Hepatocyte (in vitro differentiated cells): ENCODE measurements around the gene GLP1R. TPM values are rescaled to one million over a fixed set of nuclear protein-coding genes. Genes with fewer than 3 reads are reported as not detected.
A peak's percentile ranks its signal among the peaks of the same experiment; 100 is the strongest.

Experiments
- DNase-seq: peaks from one replicate; pipeline ENCODE4 v3.0.0-alpha.2; 2016; ENCODE audit warnings: low spot score
- H2AFZ ChIP-seq: fragments of 200-600 bp; sonication (generic); 2 replicates; pipeline ENCODE4 v1.6.0; 2016; ENCODE audit warnings: antibody characterized with exemption, mild to moderate bottlenecking
- H3K27ac ChIP-seq: fragments of 200-600 bp; sonication (generic); 2 replicates; pipeline ENCODE4 v1.5.1; 2016; ENCODE audit warnings: mild to moderate bottlenecking
- H3K27me3 ChIP-seq: fragments of 200-600 bp; sonication (generic); 2 replicates; pipeline ENCODE4 v1.6.1; 2016
- H3K36me3 ChIP-seq: fragments of 200-600 bp; sonication (generic); replicated peaks from 2 replicates; pipeline ENCODE4 v1.5.1; 2016; ENCODE audit warnings: low read depth; ENCODE audit not compliant: insufficient read depth
- H3K4me1 ChIP-seq: fragments of 200-600 bp; sonication (generic); 2 replicates; pipeline ENCODE4 v1.5.1; 2016; ENCODE audit warnings: mild to moderate bottlenecking, moderate library complexity; ENCODE audit not compliant: insufficient read depth
- H3K4me2 ChIP-seq: fragments of 200-600 bp; sonication (generic); 2 replicates; pipeline ENCODE4 v1.6.0; 2016
- H3K4me3 ChIP-seq: fragments of 200-600 bp; sonication (generic); 2 replicates; pipeline ENCODE4 v1.5.1; 2016; ENCODE audit warnings: mild to moderate bottlenecking
- H3K79me2 ChIP-seq: fragments of 200-600 bp; sonication (generic); 2 replicates; pipeline ENCODE4 v1.6.0; 2017; ENCODE audit warnings: mild to moderate bottlenecking
- H3K9me2 ChIP-seq: fragments of 200-600 bp; sonication (generic); replicated peaks from 2 replicates; pipeline ENCODE4 v1.6.0; 2017; ENCODE audit warnings: mild to moderate bottlenecking; ENCODE audit not compliant: insufficient read depth
- H3K9me3 ChIP-seq: fragments of 200-600 bp; sonication (generic); 2 replicates; pipeline ENCODE4 v1.5.1; 2016; ENCODE audit warnings: low read depth, mild to moderate bottlenecking
- H4K20me1 ChIP-seq: fragments of 200-600 bp; sonication (generic); 2 replicates; pipeline ENCODE4 v1.6.0; 2016; ENCODE audit warnings: mild to moderate bottlenecking; ENCODE audit not compliant: insufficient read depth, poor library complexity, severe bottlenecking
- EZH2 ChIP-seq: fragments of 200-600 bp; sonication (generic); IDR thresholded peaks from 2 replicates; pipeline ENCODE4 v1.6.1; 2016; ENCODE audit warnings: antibody characterized with exemption, mild to moderate bottlenecking, borderline replicate concordance
- EZH2phosphoT487 ChIP-seq: fragments of 200-600 bp; sonication (generic); IDR thresholded peaks from one replicate; pipeline ENCODE4 v1.6.1; 2018; ENCODE audit warnings: antibody characterized with exemption, mild to moderate bottlenecking, low read depth, moderate library complexity; ENCODE audit not compliant: unreplicated experiment, severe bottlenecking
- WGBS: methylation state at CpG from one replicate; pipeline ENCODE4 v1.1.6; 2016; ENCODE audit warnings: low lambda C conversion rate; ENCODE audit errors: missing lambda C conversion rate; 5-methylcytosine and 5-hydroxymethylcytosine counted together
- polyA plus RNA-seq: library from polyadenylated mRNA; unstranded; fragments of >200 nt; fragmentation: Nextera tagmentation; extraction: Ambion mirVana; gene quantifications from 2 replicates; pipeline ENCODE4 v1.2.1, GENCODE V29; 2016
- total RNA-seq: library from RNA; depleted of rRNA; stranded (reverse); fragments of >200 nt; gene quantifications from 2 replicates; pipeline ENCODE4 v1.2.3, GENCODE V29; 2014
- TF ChIP-seq, protein P1 (sequence below): fragments of 200-600 bp; sonication (generic); IDR thresholded peaks from 2 replicates; pipeline ENCODE4 v1.5.1; 2016; ENCODE audit warnings: antibody characterized with exemption, mild to moderate bottlenecking; ENCODE audit not compliant: poor library complexity

The GLP1R gene
- total and polyA plus RNA-seq, 2 experiments from 2014 or later: 0.30 TPM; not detected in 1

GRCh38 chr6:39095578-39095977, 47.0 kb downstream of the GLP1R start:
- no peaks in the 10 kb centered on the region for H3K79me2 ChIP-seq
- no peaks in the 10 kb centered on the region for H3K4me1 ChIP-seq
- H3K27me3 ChIP-seq: no peaks in the 10 kb centered on the region
- H3K27ac ChIP-seq: no peak overlapping the region
- H3K9me2 ChIP-seq: no peaks in the 10 kb centered on the region
- no peak for DNase-seq
- no peak overlapping the region for H3K4me3 ChIP-seq
- no peaks in the 10 kb centered on the region for H4K20me1 ChIP-seq
- no peaks in the 10 kb centered on the region for H3K36me3 ChIP-seq
- no peaks in the 10 kb centered on the region for H3K9me3 ChIP-seq
- H2AFZ ChIP-seq: no peak overlapping the region
- no peak overlapping the region for H3K4me2 ChIP-seq
- no peak for TF ChIP-seq EZH2
- TF ChIP-seq, protein P1, sequence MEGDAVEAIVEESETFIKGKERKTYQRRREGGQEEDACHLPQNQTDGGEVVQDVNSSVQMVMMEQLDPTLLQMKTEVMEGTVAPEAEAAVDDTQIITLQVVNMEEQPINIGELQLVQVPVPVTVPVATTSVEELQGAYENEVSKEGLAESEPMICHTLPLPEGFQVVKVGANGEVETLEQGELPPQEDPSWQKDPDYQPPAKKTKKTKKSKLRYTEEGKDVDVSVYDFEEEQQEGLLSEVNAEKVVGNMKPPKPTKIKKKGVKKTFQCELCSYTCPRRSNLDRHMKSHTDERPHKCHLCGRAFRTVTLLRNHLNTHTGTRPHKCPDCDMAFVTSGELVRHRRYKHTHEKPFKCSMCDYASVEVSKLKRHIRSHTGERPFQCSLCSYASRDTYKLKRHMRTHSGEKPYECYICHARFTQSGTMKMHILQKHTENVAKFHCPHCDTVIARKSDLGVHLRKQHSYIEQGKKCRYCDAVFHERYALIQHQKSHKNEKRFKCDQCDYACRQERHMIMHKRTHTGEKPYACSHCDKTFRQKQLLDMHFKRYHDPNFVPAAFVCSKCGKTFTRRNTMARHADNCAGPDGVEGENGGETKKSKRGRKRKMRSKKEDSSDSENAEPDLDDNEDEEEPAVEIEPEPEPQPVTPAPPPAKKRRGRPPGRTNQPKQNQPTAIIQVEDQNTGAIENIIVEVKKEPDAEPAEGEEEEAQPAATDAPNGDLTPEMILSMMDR: no peak
- no peak for TF ChIP-seq EZH2phosphoT487

- no peaks in the 10 kb centered on the region for H3K79me2 ChIP-seq
- 85% methylated on average over 3 of the region's 3 CpGs for WGBS
- no peak for TF ChIP-seq EZH2
- TF ChIP-seq EZH2phosphoT487: no peak
- TF ChIP-seq, protein P1: no peak
These were observed 51.8 kb downstream of the GLP1R start for GRCh38 chr6:39100358-39100757.

GRCh38 chr6:39102071-39102820, 53.7 kb downstream of the GLP1R start:
- TF ChIP-seq EZH2phosphoT487 (no peak), EZH2 (no peak)
- TF ChIP-seq, protein P1: peak; percentile 53
- Histone ChIP-seq H3K4me3 (no peak overlapping the region), H3K4me1 (no peaks in the 10 kb centered on the region), H3K79me2 (peaks cover 7% of the 10 kb centered on the region), H3K27ac (no peak overlapping the region), H2AFZ (no peak overlapping the region), H4K20me1 (no peaks in the 10 kb centered on the region), H3K9me3 (no peaks in the 10 kb centered on the region), H3K9me2 (no peaks in the 10 kb centered on the region), H3K4me2 (no peak overlapping the region), H3K27me3 (no peaks in the 10 kb centered on the region), H3K36me3 (no peaks in the 10 kb centered on the region)
- DNase-seq: peak; percentile 76
- 28% methylated on average over 12 of the region's 12 CpGs for WGBS

More at GRCh38 chr6:39100358-39100757, 51.8 kb downstream of the GLP1R start:
- no peaks in the 10 kb centered on the region for H3K27me3 ChIP-seq
- no peak overlapping the region for H3K4me2 ChIP-seq
- H4K20me1 ChIP-seq: no peaks in the 10 kb centered on the region
- no peak overlapping the region for H2AFZ ChIP-seq
- H3K9me2 ChIP-seq: no peaks in the 10 kb centered on the region
- no peak for DNase-seq
- no peak overlapping the region for H3K27ac ChIP-seq
- H3K4me3 ChIP-seq: no peak overlapping the region
- H3K36me3 ChIP-seq: no peaks in the 10 kb centered on the region
- H3K4me1 ChIP-seq: no peaks in the 10 kb centered on the region
- no peaks in the 10 kb centered on the region for H3K9me3 ChIP-seq
